ENCODE results near the gene RHNO1. TPM values are rescaled to one million over a fixed set of nuclear protein-coding genes. Genes with fewer than 3 reads are reported as not detected.

Gene RHNO1
- total and polyA plus RNA-seq, 2 experiments from 2014 or later = 44.2 to 50.6 TPM

GRCh38 chr12:2925322-2925995 lies 48.4 kb downstream of the RHNO1 start:
- no peaks in the 10 kb centered on the region for H3K9me3 ChIP-seq (ENCODE audit: low read depth)
- DNase-seq (ENCODE audit: low read depth in 1 of 2, low spot score in 1 of 2) = no peak
- H3K36me3 ChIP-seq = peaks cover 25% of the 10 kb centered on the region
- no peak for TF ChIP-seq CTCF (IDR thresholded peaks at IDR 0.05; ENCODE audit: low read depth, low read length)
- no peaks in the 10 kb centered on the region for H3K4me1 ChIP-seq (ENCODE audit: low read depth)
- H3K27me3 ChIP-seq = no peaks in the 10 kb centered on the region
- no peak overlapping the region for H3K4me3 ChIP-seq
- no peak overlapping the region for H3K27ac ChIP-seq

DNA sequence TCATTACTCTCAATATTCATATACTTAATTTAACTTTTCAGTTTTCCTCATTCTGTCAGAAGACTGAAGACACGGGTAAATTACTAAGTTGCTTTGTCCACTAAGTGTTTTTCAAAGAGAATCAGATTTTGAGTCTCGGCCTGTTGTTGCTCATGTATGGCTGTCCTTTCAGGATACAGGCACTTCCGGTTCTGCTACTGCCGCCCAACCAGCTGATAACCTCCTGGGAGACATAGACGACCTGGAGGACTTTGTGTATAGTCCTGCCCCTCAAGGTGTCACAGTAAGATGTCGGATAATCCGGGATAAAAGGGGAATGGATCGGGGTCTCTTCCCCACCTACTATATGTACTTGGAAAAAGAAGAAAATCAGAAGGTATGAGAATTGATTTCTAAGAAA lies 53.8 kb downstream of the RHNO1 start:
- Histone ChIP-seq H3K9me3 (ENCODE audit: low read depth) (no peaks in the 10 kb centered on the region), H3K27ac (no peak overlapping the region), H3K4me1 (ENCODE audit: low read depth) (no peaks in the 10 kb centered on the region), H3K4me3 (no peak overlapping the region), H3K27me3 (no peaks in the 10 kb centered on the region), H3K36me3 (peaks cover 33% of the 10 kb centered on the region)
- no peak for TF ChIP-seq CTCF (IDR thresholded peaks at IDR 0.05; ENCODE audit: low read depth, low read length)
- no peak for DNase-seq (ENCODE audit: low read depth in 1 of 2, low spot score in 1 of 2)

DNA sequence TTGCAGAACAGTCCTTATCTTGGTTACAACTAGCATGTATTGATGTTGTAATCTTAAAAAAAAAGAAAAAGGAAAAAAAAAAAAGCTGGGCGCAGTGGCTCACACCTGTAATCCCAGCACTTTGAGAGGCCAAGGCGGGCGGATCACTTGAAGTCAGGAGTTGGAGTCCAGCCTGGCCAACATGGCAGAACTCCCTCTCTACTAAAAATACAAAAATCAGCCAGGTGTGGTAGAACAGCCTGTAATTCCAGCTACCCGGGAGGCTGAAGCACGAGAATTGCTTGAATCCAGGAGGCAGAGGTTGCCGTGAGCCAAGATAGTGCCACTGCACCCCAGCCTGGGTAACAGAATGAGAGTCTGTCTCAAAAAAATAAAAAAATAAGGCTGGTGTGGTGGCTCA lies 56.6 kb downstream of the RHNO1 start:
- no peak for TF ChIP-seq CTCF (IDR thresholded peaks at IDR 0.05; ENCODE audit: low read depth, low read length)
- no peaks in the 10 kb centered on the region for H3K4me1 ChIP-seq (ENCODE audit: low read depth)
- DNase-seq (ENCODE audit: low read depth in 1 of 2, low spot score in 1 of 2) = no peak
- peaks cover 34% of the 10 kb centered on the region for H3K36me3 ChIP-seq
- H3K4me3 ChIP-seq = no peak overlapping the region
- H3K27me3 ChIP-seq = no peaks in the 10 kb centered on the region
- H3K9me3 ChIP-seq (ENCODE audit: low read depth) = no peaks in the 10 kb centered on the region
- no peak overlapping the region for H3K27ac ChIP-seq

DNA sequence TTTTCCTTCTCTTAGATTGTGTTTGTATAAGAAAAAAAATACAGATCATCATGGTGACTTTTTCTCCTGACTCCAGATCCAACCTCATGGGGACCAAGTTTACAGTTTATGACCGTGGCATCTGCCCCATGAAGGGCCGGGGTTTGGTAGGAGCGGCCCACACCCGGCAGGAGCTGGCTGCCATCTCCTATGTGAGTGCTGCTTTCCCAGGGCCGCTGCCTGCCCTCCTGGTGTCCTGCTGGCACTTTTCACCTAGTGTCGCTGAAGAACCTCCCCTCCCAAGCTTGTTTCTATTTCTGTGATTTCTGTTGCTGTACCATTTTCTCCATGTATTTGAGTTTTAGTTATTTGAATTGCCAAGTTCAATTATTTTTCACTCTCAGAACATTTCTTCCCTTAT lies 57.3 kb downstream of the RHNO1 start:
- no peaks in the 10 kb centered on the region for H3K4me1 ChIP-seq (ENCODE audit: low read depth)
- no peaks in the 10 kb centered on the region for H3K27me3 ChIP-seq
- no peak overlapping the region for H3K4me3 ChIP-seq
- DNase-seq (ENCODE audit: low read depth in 1 of 2, low spot score in 1 of 2) = no peak
- no peak overlapping the region for H3K27ac ChIP-seq
- peaks cover 37% of the 10 kb centered on the region for H3K36me3 ChIP-seq
- TF ChIP-seq CTCF (IDR thresholded peaks at IDR 0.05; ENCODE audit: low read depth, low read length) = no peak
- no peaks in the 10 kb centered on the region for H3K9me3 ChIP-seq (ENCODE audit: low read depth)

- no peak for TF ChIP-seq CTCF (IDR thresholded peaks at IDR 0.05; ENCODE audit: low read depth, low read length)
- H3K36me3 ChIP-seq = peaks cover 29% of the 10 kb centered on the region
Measured at GRCh38 chr12:2936301-2936700, 59.3 kb downstream of the RHNO1 start.

More at GRCh38 chr12:2936301-2936700, 59.3 kb downstream of the RHNO1 start:
- no peak for DNase-seq (ENCODE audit: low read depth in 1 of 2, low spot score in 1 of 2)
- H3K27me3 ChIP-seq = no peaks in the 10 kb centered on the region
- H3K9me3 ChIP-seq (ENCODE audit: low read depth) = no peaks in the 10 kb centered on the region
- no peaks in the 10 kb centered on the region for H3K4me1 ChIP-seq (ENCODE audit: low read depth)
- no peak overlapping the region for H3K27ac ChIP-seq
- H3K4me3 ChIP-seq = no peak overlapping the region

All from cardiac muscle cell (in vitro differentiated cells and primary cell).